ENCODE results near the gene FBXO42. TPM values are rescaled to one million over a fixed set of nuclear protein-coding genes. Genes with fewer than 3 reads are reported as not detected.

Gene FBXO42
- total RNA-seq, result 10 to 100 TPM; 22.8 to 27.8 TPM
- polyA plus RNA-seq (ENCODE audit: insufficient read length in 2 of 2), result 10 to 100 TPM; 27.2 to 29.2 TPM
- long read RNA-seq, donor 1, full-length matches to known transcripts, result 9 of 9 reads
- long read RNA-seq, donor 1, partial matches to known transcripts, result 0 of 9 reads
- long read RNA-seq, donor 1, other reads (novel, unspliced or antisense), result 0 of 9 reads
- long read RNA-seq, donor 2, full-length matches to known transcripts, result 3 of 3 reads
- long read RNA-seq, donor 2, partial matches to known transcripts, result 0 of 3 reads
- long read RNA-seq, donor 2, other reads (novel, unspliced or antisense), result 0 of 3 reads
- long read RNA-seq, donor 3, full-length matches to known transcripts, result 3 of 3 reads
- long read RNA-seq, donor 3, partial matches to known transcripts, result 0 of 3 reads
- long read RNA-seq, donor 3, other reads (novel, unspliced or antisense), result 0 of 3 reads
- long read RNA-seq, donor 4, full-length matches to known transcripts, result 3 of 3 reads
- long read RNA-seq, donor 4, partial matches to known transcripts, result 0 of 3 reads
- long read RNA-seq, donor 4, other reads (novel, unspliced or antisense), result 0 of 3 reads

- Histone ChIP-seq H3K27ac (ENCODE audit: low read depth, low read length) (peak within 1 kb of the TSS; percentile 96), H3K4me1 (ENCODE audit: control insufficient read depth, insufficient read depth, low read length) (peaks cover 18% of the 10 kb centered on the region), H3K4me3 (ENCODE audit: low read depth, low read length) (peak within 1 kb of the TSS; percentile 89), H3K27me3 (ENCODE audit: control insufficient read depth, insufficient read depth, low read length) (no peaks in the 10 kb centered on the region), H3K36me3 (ENCODE audit: control insufficient read depth, insufficient read depth, low read length) (no peaks in the 10 kb centered on the region), H3K9me3 (ENCODE audit: control insufficient read depth, insufficient read depth, low read length) (no peaks in the 10 kb centered on the region)
- peak; percentile 88 to 98 (median 92) for DNase-seq (ENCODE audit: low read depth in 4 of 6, low spot score in 6 of 6)
- WGBS (ENCODE audit: insufficient coverage), result under 1% methylated on average over 78 of the region's 81 CpGs
Measured at GRCh38 chr1:16351994-16352841, at the start of gene FBXO42. Gene FBXO42 (minus strand): TSS chr1:16352480. CDS start chr1:16315418, 37,062 bp downstream.

GRCh38 chr1:16398371-16398953 lies 46.2 kb upstream of the FBXO42 start:
- peaks cover 5% of the 10 kb centered on the region for H3K4me1 ChIP-seq (ENCODE audit: control insufficient read depth, insufficient read depth, low read length)
- no peak overlapping the region for H3K27ac ChIP-seq (ENCODE audit: low read depth, low read length)
- H3K4me3 ChIP-seq (ENCODE audit: low read depth, low read length), result no peak overlapping the region
- no peak for DNase-seq (ENCODE audit: low read depth in 4 of 6, low spot score in 6 of 6)
- peaks cover 58% of the 10 kb centered on the region for H3K36me3 ChIP-seq (ENCODE audit: control insufficient read depth, insufficient read depth, low read length)
- H3K27me3 ChIP-seq (ENCODE audit: control insufficient read depth, insufficient read depth, low read length), result no peaks in the 10 kb centered on the region
- WGBS (ENCODE audit: insufficient coverage), result 78% methylated on average over 4 of the region's 5 CpGs
- no peaks in the 10 kb centered on the region for H3K9me3 ChIP-seq (ENCODE audit: control insufficient read depth, insufficient read depth, low read length)

DNA sequence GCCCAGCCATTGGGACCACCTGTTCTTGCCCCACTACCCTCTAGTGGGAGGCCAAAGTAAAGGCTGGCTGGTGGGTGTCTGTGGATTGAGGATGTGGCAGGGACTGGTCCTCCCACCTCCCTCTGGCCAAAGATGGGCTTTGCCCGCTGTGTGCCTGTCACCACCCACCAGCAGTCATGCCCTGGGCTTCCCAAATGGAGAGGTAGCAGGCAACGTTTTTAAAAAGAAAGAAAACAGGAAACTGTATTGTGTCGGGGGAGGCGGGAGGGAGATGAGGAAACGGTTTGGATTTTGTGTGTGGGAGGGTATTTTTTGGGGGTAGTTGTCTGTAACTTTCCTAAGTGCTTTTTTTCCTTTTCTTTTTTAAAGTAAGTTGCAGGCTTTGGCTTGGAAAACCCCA lies 44.8 kb upstream of the FBXO42 start:
- no peaks in the 10 kb centered on the region for H3K27me3 ChIP-seq (ENCODE audit: control insufficient read depth, insufficient read depth, low read length)
- peaks cover 19% of the 10 kb centered on the region for H3K4me1 ChIP-seq (ENCODE audit: control insufficient read depth, insufficient read depth, low read length)
- no peak overlapping the region for H3K27ac ChIP-seq (ENCODE audit: low read depth, low read length)
- H3K4me3 ChIP-seq (ENCODE audit: low read depth, low read length), result no peak overlapping the region
- no peaks in the 10 kb centered on the region for H3K9me3 ChIP-seq (ENCODE audit: control insufficient read depth, insufficient read depth, low read length)
- no peak for DNase-seq (ENCODE audit: low read depth in 4 of 6, low spot score in 6 of 6)
- H3K36me3 ChIP-seq (ENCODE audit: control insufficient read depth, insufficient read depth, low read length), result peaks cover 64% of the 10 kb centered on the region
- WGBS (ENCODE audit: insufficient coverage), result 92% methylated on average over 2 of the region's 5 CpGs

- no peaks in the 10 kb centered on the region for H3K27me3 ChIP-seq (ENCODE audit: control insufficient read depth, insufficient read depth, low read length)
- H3K9me3 ChIP-seq (ENCODE audit: control insufficient read depth, insufficient read depth, low read length), result no peaks in the 10 kb centered on the region
- H3K4me1 ChIP-seq (ENCODE audit: control insufficient read depth, insufficient read depth, low read length), result peaks cover 24% of the 10 kb centered on the region
- no peak overlapping the region for H3K27ac ChIP-seq (ENCODE audit: low read depth, low read length)
- WGBS (ENCODE audit: insufficient coverage), result 81% methylated on average over 6 of the region's 7 CpGs
- H3K36me3 ChIP-seq (ENCODE audit: control insufficient read depth, insufficient read depth, low read length), result peaks cover 64% of the 10 kb centered on the region
- H3K4me3 ChIP-seq (ENCODE audit: low read depth, low read length), result no peak overlapping the region
- DNase-seq (ENCODE audit: low read depth in 4 of 6, low spot score in 6 of 6), result no peak
Measured at GRCh38 chr1:16396591-16396990, 44.3 kb upstream of the FBXO42 start.

GRCh38 chr1:16394977-16395376 lies 42.7 kb upstream of the FBXO42 start:
- peaks cover 28% of the 10 kb centered on the region for H3K4me1 ChIP-seq (ENCODE audit: control insufficient read depth, insufficient read depth, low read length)
- peaks cover 59% of the 10 kb centered on the region for H3K36me3 ChIP-seq (ENCODE audit: control insufficient read depth, insufficient read depth, low read length)
- no peaks in the 10 kb centered on the region for H3K9me3 ChIP-seq (ENCODE audit: control insufficient read depth, insufficient read depth, low read length)
- no peak for DNase-seq (ENCODE audit: low read depth in 4 of 6, low spot score in 6 of 6)
- no peak overlapping the region for H3K27ac ChIP-seq (ENCODE audit: low read depth, low read length)
- H3K4me3 ChIP-seq (ENCODE audit: low read depth, low read length), result no peak overlapping the region
- 85% methylated on average over 11 of the region's 13 CpGs for WGBS (ENCODE audit: insufficient coverage)
- H3K27me3 ChIP-seq (ENCODE audit: control insufficient read depth, insufficient read depth, low read length), result no peaks in the 10 kb centered on the region

GRCh38 chr1:16393570-16394521 lies 41.6 kb upstream of the FBXO42 start:
- no peaks in the 10 kb centered on the region for H3K9me3 ChIP-seq (ENCODE audit: control insufficient read depth, insufficient read depth, low read length)
- H3K4me3 ChIP-seq (ENCODE audit: low read depth, low read length), result no peak overlapping the region
- H3K27ac ChIP-seq (ENCODE audit: low read depth, low read length), result peak overlapping the region; percentile 53
- peaks cover 52% of the 10 kb centered on the region for H3K36me3 ChIP-seq (ENCODE audit: control insufficient read depth, insufficient read depth, low read length)
- peak in 2 of 6 donors; percentile 23 to 73 for DNase-seq (ENCODE audit: low read depth in 4 of 6, low spot score in 6 of 6)
- peaks cover 28% of the 10 kb centered on the region for H3K4me1 ChIP-seq (ENCODE audit: control insufficient read depth, insufficient read depth, low read length)
- WGBS (ENCODE audit: insufficient coverage), result 51% methylated on average over 5 of the region's 10 CpGs
- no peaks in the 10 kb centered on the region for H3K27me3 ChIP-seq (ENCODE audit: control insufficient read depth, insufficient read depth, low read length)

- 74% methylated on average over 21 of the region's 21 CpGs for WGBS (ENCODE audit: insufficient coverage)
- no peaks in the 10 kb centered on the region for H3K9me3 ChIP-seq (ENCODE audit: control insufficient read depth, insufficient read depth, low read length)
- peaks cover 43% of the 10 kb centered on the region for H3K36me3 ChIP-seq (ENCODE audit: control insufficient read depth, insufficient read depth, low read length)
- no peaks in the 10 kb centered on the region for H3K27me3 ChIP-seq (ENCODE audit: control insufficient read depth, insufficient read depth, low read length)
- peaks cover 24% of the 10 kb centered on the region for H3K4me1 ChIP-seq (ENCODE audit: control insufficient read depth, insufficient read depth, low read length)
- DNase-seq (ENCODE audit: low read depth in 4 of 6, low spot score in 6 of 6), result no peak
- H3K4me3 ChIP-seq (ENCODE audit: low read depth, low read length), result no peak overlapping the region
- peak overlapping the region; percentile 53 for H3K27ac ChIP-seq (ENCODE audit: low read depth, low read length)
Measured at GRCh38 chr1:16392740-16393569, 40.7 kb upstream of the FBXO42 start.

DNA sequence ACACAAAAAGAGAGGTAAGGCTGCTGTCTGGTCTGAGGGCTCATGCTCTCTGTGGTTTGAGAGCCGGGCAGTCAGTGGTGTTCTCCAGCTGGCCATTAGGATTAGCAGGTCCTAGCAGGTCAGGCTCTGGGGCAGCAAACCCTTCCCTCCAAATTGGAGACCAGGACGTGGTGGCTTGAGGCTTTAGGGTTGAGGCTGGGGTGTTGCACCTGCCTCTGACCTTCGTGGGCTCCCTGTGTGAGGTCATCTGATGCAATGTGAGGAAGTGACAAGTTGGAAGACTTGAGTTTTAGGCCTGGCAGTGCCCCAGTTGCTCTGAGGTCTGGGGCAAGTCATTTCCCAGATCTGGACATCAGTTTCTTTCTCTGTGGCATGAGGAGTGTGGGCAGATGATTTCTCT lies 39.1 kb upstream of the FBXO42 start:
- no peak for DNase-seq (ENCODE audit: low read depth in 4 of 6, low spot score in 6 of 6)
- Histone ChIP-seq H3K36me3 (ENCODE audit: control insufficient read depth, insufficient read depth, low read length) (peaks cover 28% of the 10 kb centered on the region), H3K27ac (ENCODE audit: low read depth, low read length) (no peak overlapping the region), H3K4me1 (ENCODE audit: control insufficient read depth, insufficient read depth, low read length) (peaks cover 35% of the 10 kb centered on the region), H3K4me3 (ENCODE audit: low read depth, low read length) (no peak overlapping the region), H3K27me3 (ENCODE audit: control insufficient read depth, insufficient read depth, low read length) (no peaks in the 10 kb centered on the region), H3K9me3 (ENCODE audit: control insufficient read depth, insufficient read depth, low read length) (no peaks in the 10 kb centered on the region)
- WGBS (ENCODE audit: insufficient coverage), result 95% methylated on average over 2 of the region's 3 CpGs

Data from spinal cord (tissue), 10 donors.